HUDEP-2 (cell line): ENCODE results near the gene ARHGAP24.
"Not testable (repeated sequence)": the region's sequence is repeated elsewhere in the genome, so short reads cannot be mapped to it uniquely, and the experiment has no call there.

Experiments used
- DNase-seq, 76 experiments: peaks; one replicate each; lab custom pipeline; 2025; ENCODE audit not compliant: unreplicated experiment in 76 of 76; lab: John Stamatoyannopoulos, UW

ARHGAP24 gene

DNA sequence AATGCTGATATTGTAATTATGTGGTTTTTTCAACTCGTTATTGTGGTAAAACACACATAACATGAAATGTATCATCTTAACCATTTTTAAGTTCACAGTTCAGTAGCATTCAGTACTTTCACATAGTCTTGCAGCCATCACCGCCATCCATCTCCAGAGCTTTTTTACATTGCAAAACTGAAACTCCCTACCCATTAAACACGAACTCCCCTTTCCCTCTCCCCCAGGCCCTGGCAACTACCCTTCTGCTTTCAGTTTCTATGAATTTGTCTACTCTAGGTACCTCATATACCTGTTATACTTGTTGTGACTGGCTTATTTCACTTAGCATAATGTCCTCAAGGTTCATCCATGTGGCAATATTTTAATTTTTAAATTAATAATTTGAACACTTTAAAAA is 504.3 kb downstream of the ARHGAP24 start:
- DNase-seq: no peak

DNA sequence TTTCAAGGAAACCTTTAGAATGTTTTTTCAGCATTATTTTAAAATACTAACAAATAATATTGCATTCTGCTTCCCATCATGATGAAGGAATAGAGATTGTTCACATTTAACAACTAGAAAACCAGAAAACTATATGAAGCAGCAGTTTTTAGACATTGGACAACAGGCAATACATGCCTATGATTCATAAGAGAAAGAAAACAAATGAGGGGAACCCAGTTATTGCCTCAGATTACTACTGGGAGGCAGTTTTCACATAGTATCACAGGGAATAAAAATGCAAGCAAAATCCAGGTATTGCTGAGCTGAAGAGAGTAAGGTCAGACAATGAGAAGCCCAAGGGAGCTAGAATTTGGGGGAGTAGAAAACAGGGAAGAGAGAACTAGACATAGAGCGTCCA is 511.3 kb downstream of the ARHGAP24 start:
- no peak for DNase-seq

- no peak for DNase-seq
These were observed 518.7 kb downstream of the ARHGAP24 start for GRCh38 chr4:85993641-85994040.

- no peak for DNase-seq
These were observed 519.6 kb downstream of the ARHGAP24 start for GRCh38 chr4:85994576-85994975.

GRCh38 chr4:85995361-85995760 is 520.4 kb downstream of the ARHGAP24 start:
- no peak for DNase-seq

GRCh38 chr4:86001591-86001990 is 526.6 kb downstream of the ARHGAP24 start:
- no peak for DNase-seq

- no peak for DNase-seq
These were observed 529.1 kb downstream of the ARHGAP24 start for GRCh38 chr4:86004030-86004429.

DNA sequence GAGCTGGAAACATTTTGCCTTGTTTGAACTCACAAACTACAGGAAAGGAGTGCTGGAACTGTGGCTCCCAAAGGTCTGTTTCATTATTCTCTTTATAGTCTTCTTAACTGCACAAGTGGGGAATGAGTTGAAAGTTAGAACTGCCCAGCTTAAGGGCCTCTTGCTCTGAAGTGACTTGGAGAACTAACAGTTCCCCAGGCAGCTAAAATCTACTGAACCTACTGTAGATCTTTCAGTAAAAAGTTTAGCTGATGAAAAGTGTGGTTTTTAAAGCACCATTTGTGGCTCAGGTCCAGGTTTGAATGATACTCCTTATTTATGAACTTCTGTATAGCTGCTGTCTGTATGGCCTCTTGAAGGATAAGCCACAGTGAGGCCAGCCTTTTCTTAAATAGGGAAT is 531.1 kb downstream of the ARHGAP24 start:
- no peak for DNase-seq

- no peak for DNase-seq
These were observed 532.1 kb downstream of the ARHGAP24 start for GRCh38 chr4:86007042-86007441.

- no peak for DNase-seq
These were observed 536.2 kb downstream of the ARHGAP24 start for GRCh38 chr4:86011117-86011516.

DNA sequence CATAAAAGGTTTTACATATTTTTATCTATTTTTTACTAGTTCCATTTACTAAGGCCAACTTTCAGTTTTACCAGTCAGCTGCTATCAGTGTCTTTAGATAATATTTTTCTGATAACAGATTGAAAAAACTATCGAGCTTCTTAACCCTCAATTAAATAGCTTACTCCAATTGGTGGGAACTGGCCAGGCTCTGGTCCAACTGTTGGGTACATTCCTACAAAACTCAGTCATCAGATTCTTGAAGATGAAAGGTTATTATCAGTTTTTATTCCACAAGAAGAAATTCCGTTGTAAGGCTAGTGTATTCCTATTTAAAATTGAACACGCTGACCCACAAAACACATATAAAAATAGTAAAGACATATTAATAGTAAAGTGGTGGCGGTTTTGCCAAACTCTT is 538.7 kb downstream of the ARHGAP24 start:
- DNase-seq: no peak

DNA sequence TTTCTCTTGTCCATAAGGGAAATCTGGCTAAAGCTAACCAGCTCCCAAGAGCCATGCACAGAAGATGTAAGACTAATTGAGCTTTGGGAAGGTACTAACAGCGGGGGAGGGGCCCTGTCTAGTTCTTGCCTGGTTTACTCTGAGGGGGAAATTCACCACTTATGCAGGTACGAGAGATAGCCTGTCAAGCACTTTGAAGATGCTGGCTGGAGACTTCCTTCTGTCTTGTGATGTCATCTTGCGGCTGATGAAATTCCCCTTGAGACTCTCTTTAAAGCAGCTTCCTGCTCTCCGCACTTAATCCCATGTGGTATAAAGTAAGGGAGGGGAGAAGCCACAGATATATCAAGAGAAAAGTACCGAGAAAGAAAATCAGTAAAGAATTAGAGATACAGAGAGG is 539.6 kb downstream of the ARHGAP24 start:
- DNase-seq: no peak

DNA sequence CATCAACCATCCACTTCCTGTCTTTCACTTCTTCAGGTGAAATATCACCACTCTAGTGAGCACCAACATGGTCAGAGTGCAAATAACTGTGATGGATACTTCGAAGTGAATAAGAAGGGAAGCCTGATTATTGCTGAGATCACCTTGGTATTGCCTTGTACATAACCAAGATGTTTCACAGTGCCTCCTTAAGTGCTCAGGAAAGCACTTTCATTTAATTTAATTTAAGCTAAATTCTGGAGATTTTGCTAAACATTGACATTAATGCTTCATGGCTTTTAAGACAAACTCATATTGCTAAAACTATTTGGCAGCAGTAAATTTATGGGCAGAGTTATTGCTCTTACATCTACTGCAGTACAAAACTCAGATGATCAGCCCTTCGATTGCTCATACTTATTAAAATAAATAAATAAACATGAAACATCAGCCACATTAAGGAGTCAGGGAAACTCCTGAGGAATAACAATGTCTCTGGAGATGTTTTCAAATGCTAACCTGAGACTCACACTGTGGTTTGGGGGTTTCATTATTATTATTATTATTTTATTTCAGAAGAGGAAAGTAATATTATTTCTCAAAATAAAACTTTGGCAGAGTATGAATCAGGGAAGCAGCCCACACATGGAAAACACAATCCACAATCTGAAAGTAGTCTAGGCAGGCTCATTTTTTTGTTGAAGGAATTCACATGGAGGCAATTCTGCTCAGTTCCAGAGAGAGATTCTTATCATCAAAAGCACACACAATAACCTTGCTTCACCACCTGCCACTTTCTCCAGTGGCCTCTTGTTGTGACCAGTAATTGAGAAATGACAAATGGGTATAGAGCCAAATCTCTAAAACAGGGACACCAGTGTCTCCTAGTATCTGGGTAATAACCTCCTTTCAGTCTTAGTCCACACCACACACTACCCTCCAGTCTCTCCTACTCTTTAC is 540.7 kb downstream of the ARHGAP24 start:
- DNase-seq: no peak

DNA sequence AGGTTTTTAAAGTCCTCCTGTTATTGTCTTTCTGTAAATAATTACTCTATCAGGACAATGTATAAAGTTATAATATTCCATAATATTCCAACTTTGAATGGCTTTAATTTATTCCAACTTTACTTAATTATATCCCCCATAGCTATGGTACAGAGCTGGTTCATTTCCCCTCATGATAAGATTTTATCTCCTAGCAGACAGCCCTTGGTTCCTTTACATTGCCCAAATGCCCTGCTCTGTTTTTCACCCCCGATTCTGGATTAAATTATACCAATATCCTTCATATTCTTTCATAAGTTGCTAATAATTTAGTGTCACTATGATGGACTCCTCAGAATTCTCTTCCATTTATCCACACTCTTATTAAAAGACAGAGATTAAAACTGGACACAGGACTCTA is 544.4 kb downstream of the ARHGAP24 start:
- no peak for DNase-seq

- DNase-seq: no peak
These were observed 545.0 kb downstream of the ARHGAP24 start for GRCh38 chr4:86019906-86020305.

- not testable (repeated sequence) for DNase-seq
These were observed 546.7 kb downstream of the ARHGAP24 start for GRCh38 chr4:86021671-86022070.

DNA sequence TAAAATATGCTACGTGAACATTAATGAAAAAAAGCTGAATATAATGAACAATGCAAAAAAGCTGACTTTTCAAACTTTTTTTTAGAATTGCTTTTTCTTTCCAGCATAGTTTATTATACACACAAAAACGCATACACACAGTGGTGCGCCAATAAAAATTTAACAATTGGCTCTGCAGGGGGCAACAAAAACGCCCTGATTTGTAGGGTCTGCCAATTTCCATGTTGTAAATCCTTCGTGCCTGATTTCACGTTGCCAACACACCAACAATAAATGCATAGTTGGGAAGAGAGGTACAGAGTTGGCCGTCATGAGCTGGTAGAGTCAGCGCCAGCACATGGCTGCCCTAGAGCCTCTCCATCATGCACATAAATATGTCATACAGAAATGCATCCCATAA is 551.8 kb downstream of the ARHGAP24 start:
- no peak for DNase-seq

DNA sequence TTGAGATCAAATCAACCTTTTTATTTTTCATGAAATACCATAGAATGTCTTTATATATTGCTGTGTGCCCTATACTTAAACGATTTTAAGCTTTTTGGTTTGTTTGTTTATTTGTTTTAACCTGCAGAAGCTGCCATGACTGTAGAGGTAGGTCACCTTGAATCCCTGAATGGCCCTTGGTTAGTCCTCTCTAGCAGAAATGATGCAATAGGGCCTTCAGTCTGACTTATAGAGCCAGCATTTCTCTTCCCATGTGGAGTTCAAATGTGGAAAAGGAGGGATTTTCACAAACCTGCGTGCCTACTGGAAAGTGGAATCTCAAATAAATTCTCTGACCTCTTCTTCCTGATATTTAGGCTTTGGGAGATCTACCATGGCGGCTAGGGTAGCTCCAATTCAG is 557.0 kb downstream of the ARHGAP24 start:
- DNase-seq: no peak

DNA sequence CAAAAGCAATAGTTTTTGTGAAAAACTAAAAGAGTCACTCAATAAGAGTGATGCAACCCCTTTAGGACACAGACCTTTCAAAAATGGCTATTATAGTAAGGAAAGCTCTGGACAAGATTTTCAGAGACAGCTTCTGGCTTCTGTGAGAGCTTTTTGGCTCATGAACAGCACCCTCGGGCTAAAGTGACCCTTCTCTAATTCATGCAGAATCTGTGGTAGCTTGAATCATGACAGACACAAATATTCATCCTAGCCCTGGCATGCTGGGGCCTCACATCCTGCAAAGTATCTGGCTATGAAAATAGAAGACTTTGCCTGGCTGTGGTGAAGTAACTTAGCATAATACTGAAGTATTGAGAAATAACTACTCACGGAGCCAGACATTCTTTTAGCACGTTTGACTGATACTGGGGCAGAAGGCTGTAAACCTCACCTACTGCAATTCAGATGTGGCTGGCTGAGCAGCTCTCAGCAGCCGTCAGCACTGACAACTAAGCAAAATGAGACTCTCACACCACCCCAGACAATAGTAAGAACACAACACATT is 557.6 kb downstream of the ARHGAP24 start:
- DNase-seq: no peak

- DNase-seq: no peak
These were observed 558.2 kb downstream of the ARHGAP24 start for GRCh38 chr4:86033171-86033570.

- DNase-seq: no peak
These were observed 559.7 kb downstream of the ARHGAP24 start for GRCh38 chr4:86034616-86035015.

- no peak for DNase-seq
These were observed 560.7 kb downstream of the ARHGAP24 start for GRCh38 chr4:86035688-86036087.
